ENCODE results near the gene EGLN2.

GRCh38 chr19:40778706-40779284, 20.2 kb upstream of the EGLN2 start:
- TF ChIP-seq ZBTB7A (IDR thresholded peaks at IDR 0.05; ENCODE audit: low read depth) (no peak), MAX (IDR thresholded peaks at IDR 0.05) (no peak), TCF12 (IDR thresholded peaks at IDR 0.05; ENCODE audit: low read depth) (no peak), EGR1 (IDR thresholded peaks at IDR 0.05) (no peak), REST (IDR thresholded peaks at IDR 0.05; ENCODE audit: low read depth) (no peak)

All from Ishikawa (cell line).